Kidney epithelial cell (primary cell): ENCODE data around the gene ILK. TPM values are rescaled to one million over a fixed set of nuclear protein-coding genes. Genes with fewer than 3 reads are reported as not detected.

Experiments used
- DNase-seq: peaks from one replicate; pipeline ENCODE4 v3.0.0-alpha.2; 2010; ENCODE audit warnings: low read depth
- H3K27me3 ChIP-seq: 2 replicates; pipeline ENCODE4 v1.6.0; 2011; ENCODE audit warnings: low read length; ENCODE audit not compliant: control insufficient read depth, insufficient read depth
- H3K36me3 ChIP-seq: 2 replicates; pipeline ENCODE4 v1.5.1; 2011; ENCODE audit warnings: low read length; ENCODE audit not compliant: control insufficient read depth, insufficient read depth
- H3K4me3 ChIP-seq: 2 replicates; pipeline ENCODE4 v1.5.1; 2011; ENCODE audit warnings: low read depth, mild to moderate bottlenecking, control low read depth, low read length
- total RNA-seq: library from RNA; depleted of rRNA; stranded (reverse); fragments of >200 nt; gene quantifications from 2 replicates; pipeline ENCODE4 v1.2.3, GENCODE V29; 2015
- TF ChIP-seq, protein P1 (sequence below): IDR thresholded peaks from 2 replicates; pipeline ENCODE4 v1.5.1; 2011; ENCODE audit warnings: mild to moderate bottlenecking, moderate library complexity, low read length, control low read depth, inconsistent platforms; ENCODE audit not compliant: insufficient read depth, poor library complexity, severe bottlenecking

ILK gene
- total RNA-seq, 1 donor from 2014 or later = 154 TPM

DNA sequence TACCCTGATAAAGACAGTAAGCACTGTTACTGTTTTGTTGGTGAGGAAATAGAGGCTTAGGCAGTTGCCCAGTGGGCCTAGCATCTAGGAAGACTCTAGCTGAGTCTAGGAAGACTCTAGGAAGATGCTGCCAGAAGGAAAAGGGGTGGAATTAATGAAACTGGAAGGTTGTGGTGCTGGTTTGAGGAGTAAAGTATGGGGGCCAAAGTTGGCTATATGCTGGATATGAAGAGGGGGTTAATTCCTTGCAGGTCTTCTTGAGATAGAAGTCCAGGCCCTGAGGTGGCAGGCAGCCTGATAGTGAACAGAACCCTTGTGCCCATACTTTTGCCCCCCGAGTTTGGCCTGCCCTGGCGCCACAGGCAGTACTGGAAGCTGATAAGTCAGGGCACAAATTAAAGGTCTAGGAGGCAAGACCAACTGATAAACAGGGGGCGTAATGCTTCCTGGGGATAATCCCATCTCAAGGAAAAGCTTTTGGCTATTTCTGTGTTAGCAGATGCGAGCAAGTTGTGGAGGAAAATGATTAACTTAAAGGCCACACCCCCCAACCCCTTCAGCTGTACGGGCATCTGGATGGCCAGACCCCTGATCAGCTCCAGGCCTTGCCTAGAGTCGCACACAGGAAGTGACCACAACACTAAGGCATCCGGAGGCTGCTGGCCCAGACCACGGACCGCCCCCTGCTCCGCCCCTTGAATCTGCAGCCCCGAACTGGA lies 3.1 kb downstream of the ILK start:
- H3K27me3 ChIP-seq = no peaks in the 10 kb centered on the region
- no peak overlapping the region for H3K4me3 ChIP-seq

DNA sequence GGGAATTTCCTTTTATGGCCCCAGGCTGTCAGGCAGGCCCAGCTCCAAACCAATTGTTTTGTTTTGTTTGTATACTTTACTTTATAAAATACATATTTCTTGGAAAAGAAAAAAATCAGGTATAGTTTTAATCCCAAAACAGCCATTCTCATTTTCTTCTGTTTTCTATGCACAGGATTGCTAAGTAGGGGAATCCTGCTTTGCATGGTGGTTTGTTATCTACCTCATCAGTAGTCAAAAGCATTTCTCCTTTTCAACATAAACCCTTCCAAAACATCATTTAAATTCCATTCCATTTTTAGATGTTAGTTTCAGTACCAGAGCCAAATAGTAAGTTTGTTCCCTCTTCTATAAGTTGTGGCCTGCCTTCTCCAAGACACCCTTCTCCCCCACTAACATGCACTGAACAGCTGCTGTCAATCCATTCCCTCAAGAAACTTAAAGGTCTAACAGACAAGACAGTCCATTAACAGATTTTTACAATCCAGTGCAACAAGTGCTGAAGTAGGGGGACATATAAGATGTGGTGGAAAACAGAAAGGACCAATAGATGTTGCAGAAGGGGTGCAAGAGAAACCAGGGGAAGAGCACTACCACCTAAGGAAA lies 3.7 kb downstream of the ILK start:
- H3K36me3 ChIP-seq = peaks cover 6% of the 10 kb centered on the region
- H3K27me3 ChIP-seq = no peaks in the 10 kb centered on the region
- DNase-seq = no peak
- no peak overlapping the region for H3K4me3 ChIP-seq
- TF ChIP-seq, protein P1, sequence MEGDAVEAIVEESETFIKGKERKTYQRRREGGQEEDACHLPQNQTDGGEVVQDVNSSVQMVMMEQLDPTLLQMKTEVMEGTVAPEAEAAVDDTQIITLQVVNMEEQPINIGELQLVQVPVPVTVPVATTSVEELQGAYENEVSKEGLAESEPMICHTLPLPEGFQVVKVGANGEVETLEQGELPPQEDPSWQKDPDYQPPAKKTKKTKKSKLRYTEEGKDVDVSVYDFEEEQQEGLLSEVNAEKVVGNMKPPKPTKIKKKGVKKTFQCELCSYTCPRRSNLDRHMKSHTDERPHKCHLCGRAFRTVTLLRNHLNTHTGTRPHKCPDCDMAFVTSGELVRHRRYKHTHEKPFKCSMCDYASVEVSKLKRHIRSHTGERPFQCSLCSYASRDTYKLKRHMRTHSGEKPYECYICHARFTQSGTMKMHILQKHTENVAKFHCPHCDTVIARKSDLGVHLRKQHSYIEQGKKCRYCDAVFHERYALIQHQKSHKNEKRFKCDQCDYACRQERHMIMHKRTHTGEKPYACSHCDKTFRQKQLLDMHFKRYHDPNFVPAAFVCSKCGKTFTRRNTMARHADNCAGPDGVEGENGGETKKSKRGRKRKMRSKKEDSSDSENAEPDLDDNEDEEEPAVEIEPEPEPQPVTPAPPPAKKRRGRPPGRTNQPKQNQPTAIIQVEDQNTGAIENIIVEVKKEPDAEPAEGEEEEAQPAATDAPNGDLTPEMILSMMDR = no peak

More for the DNA sequence above, 3.1 kb downstream of the ILK start:
- peak; percentile 97 for DNase-seq
- TF ChIP-seq, protein P1 = no peak
- H3K36me3 ChIP-seq = peaks cover 6% of the 10 kb centered on the region

DNA sequence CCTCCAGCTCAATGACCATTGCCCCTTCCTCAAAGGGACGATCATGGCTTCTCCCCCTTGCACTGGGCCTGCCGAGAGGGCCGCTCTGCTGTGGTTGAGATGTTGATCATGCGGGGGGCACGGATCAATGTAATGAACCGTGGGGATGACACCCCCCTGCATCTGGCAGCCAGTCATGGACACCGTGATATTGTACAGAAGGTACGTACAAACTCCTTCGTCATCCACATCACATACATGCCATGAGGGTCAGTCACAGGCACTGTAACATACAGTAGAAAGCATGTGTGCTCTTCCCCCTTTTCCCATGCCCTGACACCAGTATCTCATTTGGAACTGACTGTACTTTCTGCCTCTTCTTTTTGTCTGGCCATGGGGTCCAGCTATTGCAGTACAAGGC lies 4.4 kb downstream of the ILK start:
- H3K27me3 ChIP-seq = no peaks in the 10 kb centered on the region
- DNase-seq = no peak
- H3K36me3 ChIP-seq = peaks cover 6% of the 10 kb centered on the region
- TF ChIP-seq, protein P1 = no peak
- H3K4me3 ChIP-seq = no peak overlapping the region

DNA sequence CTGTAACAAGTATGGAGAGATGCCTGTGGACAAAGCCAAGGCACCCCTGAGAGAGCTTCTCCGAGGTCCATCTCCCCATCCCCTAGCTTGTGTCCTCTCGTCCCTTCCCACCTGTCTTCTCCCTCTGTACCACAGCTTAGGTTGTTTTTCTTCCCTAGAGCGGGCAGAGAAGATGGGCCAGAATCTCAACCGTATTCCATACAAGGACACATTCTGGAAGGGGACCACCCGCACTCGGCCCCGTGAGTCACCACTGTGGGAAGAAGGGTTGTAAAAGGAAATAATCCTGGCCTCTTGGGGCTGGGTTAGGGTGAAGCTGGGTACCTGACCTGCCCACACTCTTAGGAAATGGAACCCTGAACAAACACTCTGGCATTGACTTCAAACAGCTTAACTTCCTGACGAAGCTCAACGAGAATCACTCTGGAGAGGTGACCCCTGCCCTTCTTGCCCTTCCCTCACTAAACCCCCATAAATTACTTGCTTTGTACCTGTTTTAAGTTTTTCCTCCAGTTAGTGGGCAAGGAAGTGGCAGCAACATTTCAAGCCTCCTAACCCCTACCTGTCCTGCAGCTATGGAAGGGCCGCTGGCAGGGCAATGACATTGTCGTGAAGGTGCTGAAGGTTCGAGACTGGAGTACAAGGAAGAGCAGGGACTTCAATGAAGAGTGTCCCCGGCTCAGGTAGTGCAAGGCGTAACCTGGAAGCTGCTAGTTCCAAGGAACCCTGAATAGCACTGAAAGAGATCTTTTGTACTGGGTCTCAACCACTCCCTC lies 5.3 kb downstream of the ILK start:
- no peak for DNase-seq
- H3K36me3 ChIP-seq = peaks cover 6% of the 10 kb centered on the region
- H3K4me3 ChIP-seq = no peak overlapping the region
- no peaks in the 10 kb centered on the region for H3K27me3 ChIP-seq
- TF ChIP-seq, protein P1 = no peak

DNA sequence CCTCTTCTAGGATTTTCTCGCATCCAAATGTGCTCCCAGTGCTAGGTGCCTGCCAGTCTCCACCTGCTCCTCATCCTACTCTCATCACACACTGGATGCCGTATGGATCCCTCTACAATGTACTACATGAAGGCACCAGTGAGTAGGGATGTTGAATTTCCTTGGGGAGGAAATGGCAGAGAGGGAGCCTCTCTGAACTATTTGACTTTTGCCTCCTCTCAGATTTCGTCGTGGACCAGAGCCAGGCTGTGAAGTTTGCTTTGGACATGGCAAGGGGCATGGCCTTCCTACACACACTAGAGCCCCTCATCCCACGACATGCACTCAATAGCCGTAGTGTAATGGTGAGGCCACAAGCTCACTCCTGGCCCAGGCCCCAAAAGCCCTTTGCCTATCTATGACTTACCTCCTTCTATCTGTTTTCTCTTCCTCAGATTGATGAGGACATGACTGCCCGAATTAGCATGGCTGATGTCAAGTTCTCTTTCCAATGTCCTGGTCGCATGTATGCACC lies 6.0 kb downstream of the ILK start:
- Histone ChIP-seq H3K27me3 (no peaks in the 10 kb centered on the region), H3K36me3 (peaks cover 6% of the 10 kb centered on the region), H3K4me3 (no peak overlapping the region)
- TF ChIP-seq, protein P1 = no peak
- no peak for DNase-seq
